ENCODE measurements around the gene SH2D7.

Gene SH2D7

GRCh38 chr15:78125267-78125666 lies 32.9 kb downstream of the SH2D7 start:
- TF ChIP-seq, protein P1, sequence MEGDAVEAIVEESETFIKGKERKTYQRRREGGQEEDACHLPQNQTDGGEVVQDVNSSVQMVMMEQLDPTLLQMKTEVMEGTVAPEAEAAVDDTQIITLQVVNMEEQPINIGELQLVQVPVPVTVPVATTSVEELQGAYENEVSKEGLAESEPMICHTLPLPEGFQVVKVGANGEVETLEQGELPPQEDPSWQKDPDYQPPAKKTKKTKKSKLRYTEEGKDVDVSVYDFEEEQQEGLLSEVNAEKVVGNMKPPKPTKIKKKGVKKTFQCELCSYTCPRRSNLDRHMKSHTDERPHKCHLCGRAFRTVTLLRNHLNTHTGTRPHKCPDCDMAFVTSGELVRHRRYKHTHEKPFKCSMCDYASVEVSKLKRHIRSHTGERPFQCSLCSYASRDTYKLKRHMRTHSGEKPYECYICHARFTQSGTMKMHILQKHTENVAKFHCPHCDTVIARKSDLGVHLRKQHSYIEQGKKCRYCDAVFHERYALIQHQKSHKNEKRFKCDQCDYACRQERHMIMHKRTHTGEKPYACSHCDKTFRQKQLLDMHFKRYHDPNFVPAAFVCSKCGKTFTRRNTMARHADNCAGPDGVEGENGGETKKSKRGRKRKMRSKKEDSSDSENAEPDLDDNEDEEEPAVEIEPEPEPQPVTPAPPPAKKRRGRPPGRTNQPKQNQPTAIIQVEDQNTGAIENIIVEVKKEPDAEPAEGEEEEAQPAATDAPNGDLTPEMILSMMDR (IDR thresholded peaks at IDR 0.05; ENCODE audit: control insufficient read depth, extremely low read depth, insufficient read depth), result no peak
- no peak overlapping the region for H3K4me3 ChIP-seq (ENCODE audit: low read depth, low read length)
- no peak for DNase-seq (ENCODE audit: low read depth)

- no peak overlapping the region for H3K4me3 ChIP-seq (ENCODE audit: low read depth, low read length)
- peak; percentile 93 for DNase-seq (ENCODE audit: low read depth)
- TF ChIP-seq, protein P1 (IDR thresholded peaks at IDR 0.05; ENCODE audit: control insufficient read depth, extremely low read depth, insufficient read depth), result no peak
Measured at GRCh38 chr15:78127882-78128281, 35.5 kb downstream of the SH2D7 start.

- no peak for DNase-seq (ENCODE audit: low read depth)
- no peak overlapping the region for H3K4me3 ChIP-seq (ENCODE audit: low read depth, low read length)
- TF ChIP-seq, protein P1 (IDR thresholded peaks at IDR 0.05; ENCODE audit: control insufficient read depth, extremely low read depth, insufficient read depth), result no peak
Measured at GRCh38 chr15:78129077-78129750, 36.9 kb downstream of the SH2D7 start.

DNA sequence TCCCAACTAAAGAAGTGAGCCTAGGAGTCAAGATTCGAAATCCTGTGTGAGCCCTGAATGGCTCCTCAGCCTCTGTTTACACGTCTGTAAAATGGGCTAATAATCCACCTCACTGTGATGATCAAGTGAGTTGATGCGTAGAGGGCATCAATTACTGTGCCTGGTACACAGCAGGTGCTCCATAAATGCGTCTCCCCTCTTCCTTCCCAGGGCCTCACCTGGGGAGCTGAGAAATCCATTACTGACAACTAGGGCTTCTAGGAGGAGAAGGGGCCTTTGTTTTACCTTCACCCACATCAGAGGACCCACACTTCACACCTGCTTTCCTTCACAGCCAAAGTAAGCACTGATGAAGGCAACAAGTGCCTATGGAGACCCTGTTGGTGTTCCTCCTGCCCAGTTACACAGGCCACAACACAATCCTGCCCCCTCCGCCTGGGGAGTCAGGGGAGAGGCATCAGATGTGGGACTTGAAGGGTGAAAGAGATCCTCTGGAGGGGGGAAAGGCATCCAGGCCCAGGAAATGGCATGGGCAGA lies 37.5 kb downstream of the SH2D7 start:
- DNase-seq (ENCODE audit: low read depth), result no peak
- no peak overlapping the region for H3K4me3 ChIP-seq (ENCODE audit: low read depth, low read length)
- TF ChIP-seq, protein P1 (IDR thresholded peaks at IDR 0.05; ENCODE audit: control insufficient read depth, extremely low read depth, insufficient read depth), result no peak

DNA sequence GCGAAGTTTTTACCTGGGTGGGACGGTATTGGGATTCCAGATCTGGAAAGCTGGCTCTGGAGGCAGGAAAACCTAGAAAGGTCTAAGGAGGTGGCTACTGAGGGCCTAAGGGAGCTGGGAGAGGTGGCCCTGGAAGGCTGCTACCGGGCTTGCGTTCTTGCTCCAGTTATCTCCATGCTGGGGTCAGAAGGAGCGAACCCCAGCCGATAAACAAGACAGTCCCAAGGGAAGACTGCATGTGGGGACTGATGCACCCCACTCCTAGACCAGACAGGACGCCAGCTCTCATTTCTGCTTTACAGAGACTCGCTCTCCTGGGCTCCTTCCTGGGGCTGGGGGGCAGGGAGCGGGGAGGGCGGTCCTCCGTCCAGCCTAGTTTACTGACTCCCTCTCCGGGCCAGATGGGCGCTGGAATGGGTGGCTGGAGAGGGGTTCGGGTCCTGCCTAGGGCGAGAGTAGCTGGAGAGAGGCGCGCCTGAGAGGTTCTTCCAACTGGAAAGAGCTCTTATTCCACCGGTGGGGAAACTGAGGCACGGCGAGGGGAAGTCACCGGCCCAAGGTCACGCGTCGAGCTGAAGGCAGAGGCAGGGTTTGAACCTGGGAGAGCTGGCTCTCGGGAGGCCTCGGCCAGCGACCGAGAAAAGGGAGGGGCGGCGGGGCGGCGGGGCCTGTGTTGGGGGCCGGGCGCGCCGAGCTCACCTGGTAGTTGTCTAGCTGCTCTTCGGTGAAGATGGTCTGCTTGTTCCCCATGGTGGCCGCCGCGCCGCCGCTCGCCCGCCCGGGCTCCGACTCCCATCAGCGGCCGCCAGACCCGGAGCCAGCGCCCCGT lies 38.3 kb downstream of the SH2D7 start:
- DNase-seq (ENCODE audit: low read depth), result no peak
- no peak overlapping the region; the same call in 1 of the 2 replicates for H3K4me3 ChIP-seq (ENCODE audit: low read depth, low read length)

DNA sequence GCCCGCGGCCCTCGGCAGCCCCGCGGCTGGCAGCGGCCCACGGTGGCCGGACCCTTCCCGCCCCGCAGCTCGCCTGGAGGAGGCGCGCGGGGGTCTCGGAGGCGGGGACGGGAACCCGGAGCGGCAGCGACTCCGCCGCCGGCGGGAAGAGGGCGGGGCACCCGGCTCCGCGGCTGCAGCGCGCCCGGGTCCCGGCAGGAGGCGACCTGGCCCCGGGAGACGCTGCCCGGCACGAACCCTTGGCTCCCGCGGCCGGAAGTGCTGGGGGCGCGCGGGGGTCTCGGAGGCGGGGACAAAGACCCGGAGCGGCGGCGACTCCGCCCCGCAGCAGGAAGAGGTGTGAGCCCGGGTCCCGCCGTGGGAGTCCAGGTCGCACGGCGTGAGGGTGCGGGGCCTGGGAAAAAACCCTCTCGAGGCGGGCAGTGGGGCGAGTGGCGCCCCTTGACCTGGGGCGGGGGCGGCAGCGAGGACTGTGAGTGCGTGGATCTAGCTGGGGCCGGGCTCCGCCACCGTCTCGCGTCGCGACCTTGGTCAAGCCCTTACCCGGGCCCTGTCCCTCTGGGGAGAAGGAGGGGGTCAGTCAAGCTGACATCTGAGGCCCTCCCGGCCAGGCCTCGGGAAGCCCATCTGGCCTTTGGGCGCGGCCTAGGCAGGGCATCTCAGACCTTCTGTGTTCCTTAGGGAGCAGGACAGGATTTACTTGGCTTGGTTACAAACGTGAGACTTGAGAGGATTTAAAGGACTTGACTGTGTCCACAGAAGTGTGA lies 39.1 kb downstream of the SH2D7 start, which contains the start of gene CIB2:
Gene CIB2 (minus strand): TSS at position 151 of the 767 bp plus-strand sequence. CDS start 230 bp downstream, outside the sequence.
- DNase-seq (ENCODE audit: low read depth), result no peak
- peak within 1 kb of the TSS; percentile 49 for H3K4me3 ChIP-seq (ENCODE audit: low read depth, low read length)
- TF ChIP-seq, protein P1 (IDR thresholded peaks at IDR 0.05; ENCODE audit: control insufficient read depth, extremely low read depth, insufficient read depth), result peak; percentile 72

More for the DNA sequence above, 38.3 kb downstream of the SH2D7 start:
- TF ChIP-seq, protein P1 (IDR thresholded peaks at IDR 0.05; ENCODE audit: control insufficient read depth, extremely low read depth, insufficient read depth), result no peak

Measured in LNCaP clone FGC (cell line).